BJ (cell line): ENCODE data around the gene ST6GAL1. TPM values are rescaled to one million over a fixed set of nuclear protein-coding genes. Genes with fewer than 3 reads are reported as not detected.

Source experiments
- CTCF ChIA-PET: fragments of 350-600 bp; formaldehyde crosslinking; extraction: SDS; loops from one replicate; lab custom pipeline; 2021; ENCODE audit warnings: antibody characterized with exemption, inconsistent platforms; lab: Yijun Ruan, JAX
- POLR2A ChIA-PET: fragments of 300-600 bp; sonication (Branson Sonifier 250); formaldehyde crosslinking; extraction: SDS; loops from one replicate; lab custom pipeline; 2021; ENCODE audit warnings: antibody characterized with exemption; lab: Charles Lee
- DNase-seq: peaks from one replicate; pipeline ENCODE4 v3.0.0-alpha.2; 2011; ENCODE audit warnings: low read depth
- H3K27me3 ChIP-seq: 2 replicates; pipeline ENCODE4 v1.6.0; 2011; ENCODE audit warnings: low read length; ENCODE audit not compliant: control insufficient read depth, insufficient read depth
- H3K36me3 ChIP-seq: 2 replicates; pipeline ENCODE4 v1.5.1; 2011; ENCODE audit warnings: low read length; ENCODE audit not compliant: control insufficient read depth, insufficient read depth
- H3K4me3 ChIP-seq: 2 replicates; pipeline ENCODE4 v1.5.1; 2011; ENCODE audit warnings: low read depth, mild to moderate bottlenecking, control low read depth, low read length
- polyA plus RNA-seq: library from polyadenylated mRNA; depleted of rRNA; stranded (reverse); fragments of >200 nt; gene quantifications from 2 replicates; pipeline ENCODE4 v1.2.3, GENCODE V29; 2011
- TF ChIP-seq, protein P1 (sequence below): IDR thresholded peaks from 2 replicates; pipeline ENCODE4 v1.5.1; 2011; ENCODE audit warnings: low read depth, mild to moderate bottlenecking, control low read depth, inconsistent platforms, low read length, moderate library complexity; ENCODE audit not compliant: insufficient read depth

ST6GAL1 gene
- polyA plus RNA-seq, 1 experiment, result 1.5 TPM

DNA sequence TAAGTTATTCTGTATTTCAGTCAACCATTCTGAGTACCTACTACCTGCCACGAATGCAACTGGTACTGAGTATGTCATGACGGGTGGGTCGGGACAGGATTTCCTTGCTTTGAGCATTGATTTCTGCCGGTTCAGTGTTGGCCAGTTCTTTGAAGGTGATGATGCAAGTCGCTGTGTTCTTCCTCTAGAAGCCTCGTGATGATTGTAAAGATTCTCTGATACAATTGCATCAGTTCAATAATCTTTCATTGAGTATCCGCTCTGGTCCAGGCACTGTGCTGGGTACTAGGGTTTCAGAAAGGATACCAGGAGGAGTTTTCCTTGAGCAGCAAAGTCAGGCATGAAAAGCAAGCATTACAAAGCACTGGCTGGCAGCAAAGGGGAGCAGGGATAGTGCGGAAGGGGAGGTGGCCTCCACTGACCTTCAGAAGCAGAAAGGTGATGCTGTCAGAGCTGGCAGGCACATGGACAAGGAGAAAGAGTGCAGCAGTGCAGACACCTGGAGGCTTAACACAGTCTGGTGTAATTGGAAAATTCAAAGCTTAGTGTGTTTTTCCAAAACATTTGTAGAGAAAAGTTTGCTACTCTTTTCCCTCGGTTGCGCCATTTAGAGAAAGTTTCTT lies 108.9 kb downstream of the ST6GAL1 start:
- no peak for DNase-seq
- Histone ChIP-seq H3K4me3 (no peak overlapping the region), H3K36me3 (no peaks in the 10 kb centered on the region), H3K27me3 (no peaks in the 10 kb centered on the region)
- TF ChIP-seq, protein P1, sequence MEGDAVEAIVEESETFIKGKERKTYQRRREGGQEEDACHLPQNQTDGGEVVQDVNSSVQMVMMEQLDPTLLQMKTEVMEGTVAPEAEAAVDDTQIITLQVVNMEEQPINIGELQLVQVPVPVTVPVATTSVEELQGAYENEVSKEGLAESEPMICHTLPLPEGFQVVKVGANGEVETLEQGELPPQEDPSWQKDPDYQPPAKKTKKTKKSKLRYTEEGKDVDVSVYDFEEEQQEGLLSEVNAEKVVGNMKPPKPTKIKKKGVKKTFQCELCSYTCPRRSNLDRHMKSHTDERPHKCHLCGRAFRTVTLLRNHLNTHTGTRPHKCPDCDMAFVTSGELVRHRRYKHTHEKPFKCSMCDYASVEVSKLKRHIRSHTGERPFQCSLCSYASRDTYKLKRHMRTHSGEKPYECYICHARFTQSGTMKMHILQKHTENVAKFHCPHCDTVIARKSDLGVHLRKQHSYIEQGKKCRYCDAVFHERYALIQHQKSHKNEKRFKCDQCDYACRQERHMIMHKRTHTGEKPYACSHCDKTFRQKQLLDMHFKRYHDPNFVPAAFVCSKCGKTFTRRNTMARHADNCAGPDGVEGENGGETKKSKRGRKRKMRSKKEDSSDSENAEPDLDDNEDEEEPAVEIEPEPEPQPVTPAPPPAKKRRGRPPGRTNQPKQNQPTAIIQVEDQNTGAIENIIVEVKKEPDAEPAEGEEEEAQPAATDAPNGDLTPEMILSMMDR, result no peak
- ChIA-PET POLR2A (no interaction called here), CTCF (interaction anchor here (2.2 kb wide), 1 partner anchor 9 kb away, joined by 7 read pairs; no protein-coding TSS in a partner anchor)

DNA sequence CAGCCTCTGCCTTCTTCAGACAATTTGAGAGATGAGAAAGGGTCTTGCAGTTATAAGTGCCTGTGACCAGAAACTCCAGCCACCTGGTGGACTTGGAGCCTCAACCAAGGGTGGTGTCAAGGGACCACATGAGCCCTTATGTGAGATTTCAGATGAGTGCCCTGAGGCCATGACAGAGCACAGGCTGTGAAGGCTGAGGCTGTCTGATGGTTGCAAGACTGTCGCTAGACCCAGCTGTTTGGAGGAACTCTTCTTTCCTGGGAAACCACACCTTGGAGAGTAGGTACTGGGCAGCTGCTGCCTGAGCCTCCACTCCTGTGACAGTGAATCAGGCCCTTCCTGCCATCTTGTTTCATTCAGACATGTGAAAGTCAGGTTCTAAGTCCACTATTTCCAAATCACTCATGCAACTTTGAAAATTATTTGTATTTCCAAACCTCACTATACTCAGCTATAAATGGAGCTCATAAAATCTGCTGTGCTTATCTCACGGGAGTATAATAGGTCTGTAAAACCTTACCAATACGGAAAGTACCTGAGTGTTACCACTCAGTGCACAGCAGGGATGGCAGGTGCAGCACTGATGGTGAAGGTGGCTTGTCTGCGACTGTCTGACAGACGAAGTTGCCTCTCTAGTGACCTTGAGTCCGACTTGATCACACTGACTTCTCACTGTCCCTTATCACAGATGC lies 109.5 kb downstream of the ST6GAL1 start:
- no peak for DNase-seq
- Histone ChIP-seq H3K4me3 (no peak overlapping the region), H3K36me3 (no peaks in the 10 kb centered on the region), H3K27me3 (no peaks in the 10 kb centered on the region)
- CTCF ChIA-PET, result interaction anchor here (2.2 kb wide), 1 partner anchor 10 kb away, joined by 7 read pairs; no protein-coding TSS in a partner anchor
- POLR2A ChIA-PET, result no interaction called here
- TF ChIP-seq, protein P1, result no peak

DNA sequence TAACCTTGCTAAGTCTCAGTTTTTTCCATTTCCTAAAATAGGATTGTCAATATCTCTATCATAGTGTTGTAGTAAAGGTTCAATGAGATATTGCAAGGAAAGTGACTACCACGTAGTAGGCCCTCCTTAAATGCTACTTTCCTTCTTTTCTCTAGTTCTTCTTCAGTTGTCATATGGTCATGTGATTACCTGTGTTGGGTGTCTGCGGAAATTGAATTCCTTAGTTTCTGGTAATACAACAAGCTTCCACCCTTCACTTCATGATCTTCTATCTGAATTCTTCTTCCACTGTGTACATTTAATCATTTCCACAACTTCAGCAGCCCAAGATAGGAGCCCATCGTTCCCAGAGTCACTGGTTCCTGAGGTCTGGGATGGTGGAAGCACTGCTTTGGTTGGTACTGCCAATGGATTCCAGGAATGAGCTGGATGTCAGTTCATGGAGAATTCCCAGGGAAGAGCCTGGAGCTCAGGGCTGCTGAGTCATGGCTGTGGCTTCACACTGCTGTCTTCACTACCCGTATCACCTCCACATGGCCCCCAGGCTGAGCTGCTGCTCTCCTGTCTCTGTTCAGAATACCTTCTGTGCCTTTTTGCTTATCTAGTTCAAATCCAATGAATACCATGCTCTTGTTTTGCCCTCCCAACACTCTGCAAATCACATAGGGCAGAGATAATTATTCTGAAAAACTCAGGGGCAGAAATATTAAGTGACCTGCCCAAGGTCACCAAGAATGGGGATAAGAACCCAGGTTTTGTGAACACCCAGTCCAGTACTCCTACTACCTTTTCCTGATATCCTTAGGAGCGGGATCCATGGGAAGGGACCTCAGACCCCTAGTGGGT lies 110.4 kb downstream of the ST6GAL1 start:
- H3K4me3 ChIP-seq, result no peak overlapping the region
- no peak for DNase-seq
- H3K27me3 ChIP-seq, result no peaks in the 10 kb centered on the region
- H3K36me3 ChIP-seq, result no peaks in the 10 kb centered on the region
- POLR2A ChIA-PET, result no interaction called here
- CTCF ChIA-PET, result interaction anchor here (2.2 kb wide), 1 partner anchor 10 kb away, joined by 7 read pairs; no protein-coding TSS in a partner anchor
- TF ChIP-seq, protein P1, result no peak

DNA sequence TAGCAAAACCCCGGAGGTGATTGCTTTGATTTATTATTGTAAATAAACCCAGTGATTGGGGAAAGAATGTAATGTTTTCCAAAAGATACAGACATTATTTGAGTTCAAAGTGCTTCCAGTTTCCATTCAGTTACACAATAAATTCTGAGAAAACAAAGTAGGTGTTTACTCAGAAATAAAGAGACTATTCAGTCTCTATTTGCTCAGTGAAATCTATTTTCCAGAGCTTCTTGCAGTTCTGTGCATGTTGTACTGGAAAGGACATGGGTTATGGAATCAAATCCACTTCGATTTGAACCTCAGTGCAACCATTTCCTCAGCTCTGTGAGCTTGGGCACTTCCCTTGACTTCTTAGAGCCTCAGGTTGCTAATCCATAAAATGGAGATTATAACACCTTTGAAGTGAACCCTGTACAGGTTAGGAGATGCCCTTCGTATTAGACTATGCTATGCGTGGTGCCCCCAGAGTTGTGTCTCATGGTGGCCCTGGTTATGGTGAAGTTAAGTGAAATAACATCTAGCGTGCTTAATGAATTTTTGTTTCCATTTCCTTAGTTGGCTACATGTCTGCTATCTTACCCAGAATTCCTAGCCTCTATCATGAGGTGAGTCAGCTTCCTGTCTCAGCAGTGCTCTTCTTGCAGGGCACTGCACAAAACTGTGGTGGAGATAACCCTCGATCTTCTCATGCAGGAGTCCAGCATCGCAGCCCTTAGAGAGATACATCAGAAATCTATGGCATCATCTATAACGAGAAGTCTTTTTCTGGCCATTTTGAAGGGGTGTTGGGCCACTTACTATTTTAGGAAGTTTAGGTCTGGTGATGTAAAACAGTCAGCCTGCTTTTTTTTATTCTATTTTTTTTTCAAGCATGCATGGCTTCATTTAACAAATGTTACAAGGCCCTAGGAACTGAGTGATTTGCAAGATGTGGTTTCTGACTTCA lies 111.3 kb downstream of the ST6GAL1 start:
- ChIA-PET POLR2A (no interaction called here), CTCF (interaction anchor here (2.2 kb wide), 1 partner anchor 11 kb away, joined by 7 read pairs; no protein-coding TSS in a partner anchor)
- DNase-seq, result no peak
- no peaks in the 10 kb centered on the region for H3K27me3 ChIP-seq
- TF ChIP-seq, protein P1, result no peak
- no peak overlapping the region for H3K4me3 ChIP-seq
- no peaks in the 10 kb centered on the region for H3K36me3 ChIP-seq
